GM18867 (cell line): ENCODE data around the gene LOC101059915.
"Not testable (repeated sequence)": the region's sequence is repeated elsewhere in the genome, so short reads cannot be mapped to it uniquely, and the experiment has no call there.

Source experiments
- ATAC-seq: cut with Tn5 transposase; IDR thresholded peaks from one replicate; pipeline ENCODE4 v1.9.1; 2021; ENCODE audit warnings: mild to moderate bottlenecking, moderate library complexity; ENCODE audit not compliant: unreplicated experiment

The LOC101059915 gene

GRCh38 chrX:71671043-71671780, 3.9 kb downstream of the LOC101059915 start:
- no peak for ATAC-seq

DNA sequence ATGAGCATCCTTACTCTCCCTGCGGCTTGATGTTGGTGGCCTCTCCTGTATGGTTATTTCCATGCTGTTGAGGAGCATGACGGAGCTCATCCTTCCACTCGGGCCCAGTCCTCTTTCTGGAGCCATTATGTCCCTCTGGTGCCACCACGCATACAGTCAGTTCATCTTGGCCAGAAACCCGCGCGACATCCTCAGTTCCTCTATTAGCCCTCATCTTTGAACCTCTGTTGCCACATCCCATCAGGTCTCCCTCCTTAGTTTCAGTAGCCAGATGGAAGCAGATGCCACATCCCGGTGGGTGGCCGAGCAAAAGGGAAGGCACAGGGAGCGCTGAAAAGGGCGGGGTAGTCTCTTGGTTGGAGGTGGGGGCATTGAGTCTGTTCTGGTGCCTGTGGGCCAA, 4.6 kb downstream of the LOC101059915 start:
- no peak for ATAC-seq

DNA sequence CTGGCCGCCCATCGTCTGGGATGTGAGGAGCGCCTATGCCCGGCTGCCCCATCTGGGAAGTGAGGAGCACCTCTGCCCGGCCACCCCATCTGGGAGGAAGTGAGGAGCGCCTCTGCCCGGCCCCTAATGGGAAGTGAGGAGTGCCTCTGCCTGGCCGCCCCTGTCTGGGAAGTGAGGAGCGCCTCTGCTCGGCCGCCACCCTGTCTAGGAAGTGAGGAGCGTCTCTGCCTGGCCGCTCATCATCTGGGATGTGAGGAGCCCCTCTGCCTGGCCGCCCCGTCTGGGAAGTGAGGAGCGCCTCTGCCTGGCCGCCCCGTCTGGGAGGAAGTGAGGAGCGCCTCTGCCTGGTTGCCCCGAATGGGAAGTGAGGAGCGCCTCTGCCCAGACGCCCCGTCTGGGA, 8.3 kb downstream of the LOC101059915 start:
- ATAC-seq = not testable (repeated sequence)

- not testable (repeated sequence) for ATAC-seq
Observed at GRCh38 chrX:71676068-71676795, 8.9 kb downstream of the LOC101059915 start.

DNA sequence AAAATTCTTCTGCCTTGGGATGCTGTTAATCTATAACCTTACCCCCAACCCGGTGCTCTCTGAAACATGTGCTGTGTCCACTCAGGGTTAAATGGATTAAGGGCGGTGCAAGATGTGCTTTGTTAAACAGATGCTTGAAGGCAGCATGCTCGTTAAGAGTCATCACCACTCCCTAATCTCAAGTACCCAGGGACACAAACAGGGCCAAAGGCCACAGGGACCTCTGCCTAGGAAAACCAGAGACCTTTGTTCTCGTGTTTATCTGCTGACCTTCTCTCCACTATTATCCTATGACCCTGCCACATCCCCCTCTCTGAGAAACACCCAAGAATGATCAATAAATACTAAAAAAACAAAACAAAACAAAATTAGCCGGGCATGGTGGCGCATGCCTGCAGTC, 9.8 kb downstream of the LOC101059915 start:
- not testable (repeated sequence) for ATAC-seq

DNA sequence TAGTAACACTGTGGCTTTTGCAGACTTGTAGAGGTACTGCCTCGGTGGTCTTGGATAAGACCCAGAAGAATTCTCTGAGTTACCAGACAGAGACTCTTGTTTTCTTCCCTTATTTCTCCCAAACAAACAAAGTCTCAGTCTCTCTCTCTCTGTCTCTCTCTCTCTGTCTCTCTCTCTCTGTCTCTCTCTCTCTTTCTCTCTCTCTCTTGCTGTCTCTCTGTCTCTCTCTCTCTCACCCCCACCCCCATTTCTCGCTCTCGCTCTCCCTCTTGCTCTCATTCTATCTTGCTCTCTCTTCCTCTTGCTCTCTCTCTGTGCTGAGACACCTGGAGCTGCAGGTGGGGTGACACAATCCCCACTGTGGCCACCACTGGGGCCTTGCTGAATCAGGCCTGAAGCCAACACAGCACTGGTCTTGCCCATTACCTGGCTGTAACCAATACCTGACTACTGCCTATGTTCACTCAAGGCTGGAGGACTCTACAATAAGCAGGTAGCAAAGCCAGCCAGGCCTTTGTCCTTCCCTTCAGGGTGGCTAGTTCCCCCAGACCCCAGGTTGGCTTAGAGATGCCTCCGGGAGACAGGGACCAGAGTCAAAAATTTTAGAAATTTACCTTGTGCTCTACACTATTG, 12.3 kb downstream of the LOC101059915 start:
- ATAC-seq = no peak

- ATAC-seq = peak; percentile 81
Observed at GRCh38 chrX:71696641-71697465, 29.5 kb downstream of the LOC101059915 start.

- peak; percentile 50 for ATAC-seq
Observed at GRCh38 chrX:71697466-71698298, 30.3 kb downstream of the LOC101059915 start.

GRCh38 chrX:71698299-71699022, 31.1 kb downstream of the LOC101059915 start:
- not testable (repeated sequence) for ATAC-seq

- not testable (repeated sequence) for ATAC-seq
Observed at GRCh38 chrX:71699023-71699344, 31.6 kb downstream of the LOC101059915 start.

GRCh38 chrX:71702853-71703252, 35.5 kb downstream of the LOC101059915 start:
- peak; percentile 78 for ATAC-seq

DNA sequence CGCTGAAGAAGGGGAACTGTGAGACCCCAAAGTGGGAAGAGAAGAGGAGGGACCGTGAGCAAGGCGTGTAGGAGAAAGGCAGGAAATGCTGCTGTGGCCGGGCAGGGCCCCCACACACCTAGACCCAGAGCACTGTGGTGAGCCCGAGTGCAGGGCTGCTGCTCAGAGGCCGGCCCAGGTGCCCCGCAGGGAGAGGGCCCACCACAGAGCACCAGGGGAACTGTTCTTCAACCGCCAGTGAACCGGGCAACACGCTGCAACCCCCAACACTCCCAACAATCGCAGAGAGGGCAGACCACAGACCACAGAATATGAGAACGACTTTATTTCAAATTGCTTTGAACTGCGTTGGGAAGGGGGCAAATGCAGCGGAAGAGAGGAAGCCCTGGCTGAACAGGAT, 46.7 kb downstream of the LOC101059915 start:
- ATAC-seq = not testable (repeated sequence)

DNA sequence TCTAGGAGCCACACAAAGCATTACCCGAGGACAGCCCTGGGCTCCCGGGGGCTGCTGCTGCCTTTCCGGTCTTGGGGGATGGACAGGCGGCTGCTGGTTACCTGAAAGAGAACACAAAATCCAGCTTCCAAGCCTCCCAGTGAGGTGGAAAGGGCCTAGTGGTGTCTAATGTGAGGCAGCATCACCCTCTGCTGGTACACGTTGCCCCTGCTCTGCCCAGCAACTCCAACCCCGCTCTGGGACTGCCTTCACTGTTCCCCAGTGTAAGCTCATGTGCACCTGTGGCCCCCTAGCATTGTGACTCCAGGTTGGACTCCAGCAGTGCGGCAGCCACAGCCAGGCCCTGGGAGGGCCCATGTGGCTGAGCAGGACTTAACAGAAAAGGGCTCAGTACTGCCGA, 48.2 kb downstream of the LOC101059915 start:
- ATAC-seq = not testable (repeated sequence)

DNA sequence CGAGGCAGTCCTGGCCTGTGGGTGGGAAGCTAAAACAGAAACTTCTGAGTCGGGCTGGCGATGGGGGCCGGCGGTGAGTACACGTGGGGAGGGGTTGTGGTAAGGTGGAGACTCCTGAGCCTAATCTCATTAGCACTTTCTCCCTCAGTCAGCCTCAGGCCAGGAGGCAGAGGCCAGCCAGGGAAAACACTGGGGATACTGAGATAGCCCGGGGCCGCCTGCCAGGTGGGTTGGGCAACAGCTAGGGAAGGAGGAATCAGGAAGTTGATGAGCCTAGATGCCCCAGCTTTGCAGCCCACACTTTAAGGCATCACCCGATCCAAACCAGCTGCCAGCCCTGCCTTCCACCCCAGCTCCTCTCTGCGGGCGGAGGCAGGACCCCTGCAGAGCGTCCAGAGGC, 49.0 kb downstream of the LOC101059915 start:
- not testable (repeated sequence) for ATAC-seq

DNA sequence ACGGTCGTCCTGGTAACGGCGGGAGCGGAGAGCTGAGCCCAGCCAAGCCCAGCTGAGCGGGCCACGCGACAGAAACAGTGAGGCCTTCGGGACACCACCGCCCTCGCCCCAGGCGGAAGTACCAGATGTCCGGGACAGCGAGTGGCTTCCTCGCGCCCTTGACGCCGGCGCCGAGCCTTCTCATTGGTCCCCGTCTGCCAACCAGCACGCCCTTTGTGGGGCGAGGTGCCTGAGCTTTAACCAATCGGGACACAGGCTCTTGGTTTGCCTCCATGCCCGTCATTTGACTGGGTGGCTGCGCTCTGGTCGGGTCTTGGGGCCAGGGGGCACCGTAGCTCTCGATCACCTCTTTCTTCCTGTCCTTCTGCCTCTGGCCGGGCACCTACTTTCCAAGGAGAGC, 50.8 kb downstream of the LOC101059915 start, which contains the start of gene CXorf49:
Gene CXorf49 (minus strand): TSS at position 101 of the 400 bp plus-strand sequence. CDS start 134 bp downstream, outside the sequence.
- ATAC-seq = not testable (repeated sequence)

DNA sequence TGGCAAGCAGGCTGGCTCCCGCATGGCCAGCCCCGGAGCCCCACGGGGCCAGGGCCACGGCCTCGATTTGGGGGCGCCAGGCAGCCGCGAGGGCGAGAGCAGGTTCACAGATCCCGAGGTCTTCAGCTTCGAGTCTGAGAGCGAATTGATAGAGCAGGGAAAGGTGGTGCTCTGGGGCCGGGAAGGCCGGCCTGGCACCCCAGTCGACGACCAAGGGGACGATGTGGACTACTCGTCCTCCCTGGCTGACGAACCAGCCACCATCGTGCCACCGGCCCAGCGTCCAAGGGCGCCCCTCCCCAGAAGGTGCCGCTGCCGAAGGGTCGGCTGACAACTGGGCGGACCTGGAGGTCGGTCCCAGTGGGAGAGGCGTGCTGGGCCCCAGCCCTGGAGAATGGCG, 51.8 kb downstream of the LOC101059915 start:
- not testable (repeated sequence) for ATAC-seq

DNA sequence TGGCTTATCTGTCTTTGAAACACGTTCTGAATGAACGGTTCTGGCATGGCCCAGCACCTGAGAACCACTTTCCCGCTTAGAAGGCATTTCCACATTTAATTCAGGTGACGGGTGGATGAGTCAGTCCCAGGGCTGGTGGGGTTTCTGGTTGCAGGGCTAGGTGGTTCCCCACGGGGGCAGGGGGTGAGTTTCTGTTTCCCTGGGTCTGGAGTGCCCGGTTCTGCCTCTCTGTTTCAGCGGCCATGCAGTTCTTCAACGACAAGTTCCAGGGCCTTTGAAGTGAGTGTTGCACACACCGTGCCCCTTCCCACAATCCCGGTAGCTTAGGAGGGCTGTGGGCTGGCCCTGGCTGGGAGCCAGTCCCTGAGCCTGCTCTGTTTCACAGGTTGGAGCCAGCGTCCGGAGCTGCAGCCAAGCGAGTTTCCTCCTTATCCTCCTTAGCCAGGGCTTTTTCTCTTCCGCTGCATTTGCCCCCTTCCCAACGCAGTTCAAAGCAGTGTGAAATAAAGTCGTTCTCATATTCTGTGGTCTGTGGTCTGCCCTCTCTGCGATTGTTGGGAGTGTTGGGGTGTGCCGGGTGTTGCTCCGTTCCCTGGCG, 53.0 kb downstream of the LOC101059915 start:
- ATAC-seq = not testable (repeated sequence)
